ENCODE results near the gene HSFX1.

HSFX1 gene

DNA sequence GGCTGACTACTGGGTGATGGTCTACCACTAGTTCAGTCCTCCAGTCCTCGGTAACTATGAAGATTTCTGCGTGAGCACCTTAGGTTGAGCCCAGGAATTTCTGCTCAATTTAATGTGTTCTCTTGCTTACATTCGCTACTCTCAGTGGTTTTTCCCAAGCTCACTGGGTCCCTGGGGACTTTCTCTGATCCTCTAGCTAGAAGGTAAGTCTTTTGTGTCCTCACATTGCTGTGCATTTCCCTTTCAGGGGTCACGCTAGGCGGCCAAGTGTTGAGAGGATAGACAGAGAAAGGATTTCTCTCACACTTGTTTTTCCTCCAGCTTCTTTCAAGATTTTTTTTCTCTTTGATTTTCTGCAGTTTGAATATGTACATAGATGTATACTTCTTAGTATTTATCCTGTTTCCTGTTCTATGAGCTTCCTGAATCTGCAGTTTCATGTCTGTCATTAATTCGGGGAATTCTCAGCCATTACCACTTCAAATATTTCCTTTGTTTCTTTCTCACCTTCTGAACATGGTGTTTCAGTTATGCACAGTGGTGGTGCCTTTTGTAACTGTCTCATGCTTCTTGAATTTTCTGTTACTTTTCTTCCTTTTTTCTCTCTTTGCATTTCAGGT, 25.3 kb downstream of the HSFX1 start:
- no peaks in the 10 kb centered on the region for H4K20me1 ChIP-seq (ENCODE audit: insufficient read depth, low read length)
- H3K36me3 ChIP-seq (replicated peaks; ENCODE audit: insufficient read depth, low read length) = no peaks in the 10 kb centered on the region
- H3K4me1 ChIP-seq (ENCODE audit: low read length) = no peaks in the 10 kb centered on the region
- no peaks in the 10 kb centered on the region for H3K79me2 ChIP-seq (ENCODE audit: low read length)
- no peaks in the 10 kb centered on the region for H3K9me2 ChIP-seq (replicated peaks; ENCODE audit: insufficient read depth, low read length)
- no peak for DNase-seq
- no peak overlapping the region for H3K27ac ChIP-seq (ENCODE audit: low read length)
- no peak overlapping the region for H2AFZ ChIP-seq (ENCODE audit: low read length)
- H3K4me2 ChIP-seq (ENCODE audit: low read depth, low read length) = no peak overlapping the region
- no peaks in the 10 kb centered on the region; the same call in 1 of the 2 replicates for H3K27me3 ChIP-seq (replicated peaks; ENCODE audit: insufficient read depth, low read length)
- H3K9ac ChIP-seq (ENCODE audit: low read length) = no peak overlapping the region
- H3F3A ChIP-seq (ENCODE audit: insufficient read depth, low read length) = no peaks in the 10 kb centered on the region
- H3K9me3 ChIP-seq (replicated peaks; ENCODE audit: insufficient read depth, low read length) = no peaks in the 10 kb centered on the region
- TF ChIP-seq EZH2phosphoT487 (IDR thresholded peaks at IDR 0.05; ENCODE audit: low read length) = no peak
- no peak for TF ChIP-seq EZH2 (optimal IDR thresholded peaks at IDR 0.05; ENCODE audit: low read depth, low read length)
- TF ChIP-seq, protein P1, sequence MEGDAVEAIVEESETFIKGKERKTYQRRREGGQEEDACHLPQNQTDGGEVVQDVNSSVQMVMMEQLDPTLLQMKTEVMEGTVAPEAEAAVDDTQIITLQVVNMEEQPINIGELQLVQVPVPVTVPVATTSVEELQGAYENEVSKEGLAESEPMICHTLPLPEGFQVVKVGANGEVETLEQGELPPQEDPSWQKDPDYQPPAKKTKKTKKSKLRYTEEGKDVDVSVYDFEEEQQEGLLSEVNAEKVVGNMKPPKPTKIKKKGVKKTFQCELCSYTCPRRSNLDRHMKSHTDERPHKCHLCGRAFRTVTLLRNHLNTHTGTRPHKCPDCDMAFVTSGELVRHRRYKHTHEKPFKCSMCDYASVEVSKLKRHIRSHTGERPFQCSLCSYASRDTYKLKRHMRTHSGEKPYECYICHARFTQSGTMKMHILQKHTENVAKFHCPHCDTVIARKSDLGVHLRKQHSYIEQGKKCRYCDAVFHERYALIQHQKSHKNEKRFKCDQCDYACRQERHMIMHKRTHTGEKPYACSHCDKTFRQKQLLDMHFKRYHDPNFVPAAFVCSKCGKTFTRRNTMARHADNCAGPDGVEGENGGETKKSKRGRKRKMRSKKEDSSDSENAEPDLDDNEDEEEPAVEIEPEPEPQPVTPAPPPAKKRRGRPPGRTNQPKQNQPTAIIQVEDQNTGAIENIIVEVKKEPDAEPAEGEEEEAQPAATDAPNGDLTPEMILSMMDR (IDR thresholded peaks at IDR 0.05; ENCODE audit: low read length) = no peak
- no peak overlapping the region for H3K4me3 ChIP-seq (ENCODE audit: low read length)

- Histone ChIP-seq H2AFZ (ENCODE audit: low read length) (no peak overlapping the region), H4K20me1 (ENCODE audit: insufficient read depth, low read length) (no peaks in the 10 kb centered on the region), H3K36me3 (replicated peaks; ENCODE audit: insufficient read depth, low read length) (no peaks in the 10 kb centered on the region), H3K9me2 (replicated peaks; ENCODE audit: insufficient read depth, low read length) (no peaks in the 10 kb centered on the region), H3K9me3 (replicated peaks; ENCODE audit: insufficient read depth, low read length) (no peaks in the 10 kb centered on the region), H3K79me2 (ENCODE audit: low read length) (no peaks in the 10 kb centered on the region), H3K4me2 (ENCODE audit: low read depth, low read length) (no peak overlapping the region), H3F3A (ENCODE audit: insufficient read depth, low read length) (no peaks in the 10 kb centered on the region), H3K9ac (ENCODE audit: low read length) (no peak overlapping the region), H3K4me3 (ENCODE audit: low read length) (no peak overlapping the region), H3K4me1 (ENCODE audit: low read length) (no peaks in the 10 kb centered on the region), H3K27ac (ENCODE audit: low read length) (no peak overlapping the region), H3K27me3 (replicated peaks; ENCODE audit: insufficient read depth, low read length) (no peaks in the 10 kb centered on the region; the same call in 1 of the 2 replicates)
- no peak for DNase-seq
- TF ChIP-seq EZH2 (optimal IDR thresholded peaks at IDR 0.05; ENCODE audit: low read depth, low read length) (no peak), EZH2phosphoT487 (IDR thresholded peaks at IDR 0.05; ENCODE audit: low read length) (no peak)
- TF ChIP-seq, protein P1 (IDR thresholded peaks at IDR 0.05; ENCODE audit: low read length) = no peak
These were observed 26.1 kb downstream of the HSFX1 start for GRCh38 chrX:149799938-149800337.

- H3K9me2 ChIP-seq (replicated peaks; ENCODE audit: insufficient read depth, low read length) = no peaks in the 10 kb centered on the region
- H3K4me2 ChIP-seq (ENCODE audit: low read depth, low read length) = no peak overlapping the region
- no peaks in the 10 kb centered on the region for H3K4me1 ChIP-seq (ENCODE audit: low read length)
- H3K36me3 ChIP-seq (replicated peaks; ENCODE audit: insufficient read depth, low read length) = no peaks in the 10 kb centered on the region
- H3K27ac ChIP-seq (ENCODE audit: low read length) = no peak overlapping the region
- H3K4me3 ChIP-seq (ENCODE audit: low read length) = no peak overlapping the region
- DNase-seq = no peak
- H4K20me1 ChIP-seq (ENCODE audit: insufficient read depth, low read length) = no peaks in the 10 kb centered on the region
- no peaks in the 10 kb centered on the region for H3K27me3 ChIP-seq (replicated peaks; ENCODE audit: insufficient read depth, low read length)
- no peaks in the 10 kb centered on the region for H3K9me3 ChIP-seq (replicated peaks; ENCODE audit: insufficient read depth, low read length)
- H3K79me2 ChIP-seq (ENCODE audit: low read length) = no peaks in the 10 kb centered on the region
- H3K9ac ChIP-seq (ENCODE audit: low read length) = no peak overlapping the region
- H2AFZ ChIP-seq (ENCODE audit: low read length) = no peak overlapping the region
- TF ChIP-seq EZH2phosphoT487 (IDR thresholded peaks at IDR 0.05; ENCODE audit: low read length) = no peak
- no peak for TF ChIP-seq EZH2 (optimal IDR thresholded peaks at IDR 0.05; ENCODE audit: low read depth, low read length)
- TF ChIP-seq, protein P1 (IDR thresholded peaks at IDR 0.05; ENCODE audit: low read length) = no peak
- no peaks in the 10 kb centered on the region for H3F3A ChIP-seq (ENCODE audit: insufficient read depth, low read length)
These were observed 29.7 kb downstream of the HSFX1 start for GRCh38 chrX:149803458-149804062.
